ENCODE results near the gene NOX3.

NOX3 gene

DNA sequence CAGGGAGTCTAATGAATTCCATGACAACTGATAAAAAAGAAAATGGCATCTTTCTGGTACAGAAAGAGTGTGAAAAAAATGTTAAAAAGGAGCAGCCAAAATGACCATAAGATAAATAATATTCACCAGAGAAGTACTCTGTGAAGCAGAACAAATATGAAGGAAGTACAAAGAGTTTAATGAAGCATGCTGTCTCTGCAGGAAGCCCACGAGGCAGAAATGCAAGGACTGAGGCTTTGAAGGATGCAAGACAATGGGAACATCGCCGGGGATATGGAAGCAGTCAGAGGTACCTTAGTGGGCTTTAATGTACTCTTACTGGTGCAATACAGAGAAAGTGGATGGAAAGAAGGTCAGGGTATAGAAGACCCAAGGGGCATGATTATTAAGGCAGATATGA lies 50.7 kb downstream of the NOX3 start:
- H3K79me2 ChIP-seq (ENCODE audit: insufficient read depth, low read length) = no peaks in the 10 kb centered on the region
- no peaks in the 10 kb centered on the region for H4K20me1 ChIP-seq (ENCODE audit: insufficient read depth, low read length, poor library complexity, severe bottlenecking)
- no peak for TF ChIP-seq EZH2phosphoT487 (IDR thresholded peaks at IDR 0.05; ENCODE audit: borderline replicate concordance)
- TF ChIP-seq CTCF (conservative IDR thresholded peaks at IDR 0.05; ENCODE audit: low read length) = no peak
- no peak overlapping the region for H2AFZ ChIP-seq (ENCODE audit: low read length)
- H3K4me3 ChIP-seq (ENCODE audit: low read length, poor library complexity, severe bottlenecking) = no peak overlapping the region
- H3F3A ChIP-seq (ENCODE audit: low read depth) = no peaks in the 10 kb centered on the region
- H3K4me2 ChIP-seq (ENCODE audit: low read depth, low read length, poor library complexity, severe bottlenecking) = no peak overlapping the region
- no peaks in the 10 kb centered on the region for H3K9me3 ChIP-seq (ENCODE audit: insufficient read depth, low read depth, low read length)
- no peaks in the 10 kb centered on the region for H3K36me3 ChIP-seq (ENCODE audit: insufficient read depth, low read length)
- H3K9ac ChIP-seq (ENCODE audit: low read depth, low read length, poor library complexity, severe bottlenecking) = no peak overlapping the region
- no peaks in the 10 kb centered on the region for H3K9me2 ChIP-seq (replicated peaks; ENCODE audit: low read depth, low read length)
- H3K4me1 ChIP-seq (ENCODE audit: insufficient read depth, low read length, poor library complexity, severe bottlenecking) = no peaks in the 10 kb centered on the region
- no peaks in the 10 kb centered on the region for H3K27me3 ChIP-seq (ENCODE audit: insufficient read depth, low read length, poor library complexity, severe bottlenecking)

DNA sequence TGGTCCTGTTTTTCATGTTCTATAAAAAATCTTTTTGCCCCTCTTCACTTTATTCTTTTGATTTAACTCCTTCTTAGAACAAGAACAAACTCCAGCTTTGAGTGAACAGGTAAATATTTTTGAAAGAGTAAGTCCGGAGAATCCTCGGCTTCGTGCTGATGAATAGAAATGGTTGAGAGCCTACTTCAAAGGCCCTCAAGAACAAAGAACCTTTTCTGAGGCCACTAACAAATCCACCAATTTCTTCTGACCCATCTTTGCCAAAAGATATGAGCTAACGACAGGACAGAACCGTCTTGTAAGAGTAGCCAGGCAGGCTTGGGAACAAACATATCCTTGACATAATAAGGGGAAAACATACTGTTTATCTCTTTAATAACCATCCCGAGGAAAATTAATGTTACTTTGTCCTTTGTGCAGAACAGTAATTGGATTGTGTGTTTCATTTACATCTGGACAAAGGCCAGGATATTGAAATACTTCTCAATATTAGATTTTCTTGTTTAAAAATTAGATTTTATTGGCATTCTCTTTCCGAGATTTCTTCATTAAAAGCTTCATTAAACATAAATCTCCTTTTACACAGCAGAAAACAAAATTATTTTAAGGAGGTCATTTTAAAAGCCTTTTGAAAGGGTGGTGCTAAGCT lies 52.9 kb downstream of the NOX3 start:
- no peak for TF ChIP-seq CTCF (conservative IDR thresholded peaks at IDR 0.05; ENCODE audit: low read length)
- no peak for TF ChIP-seq EZH2phosphoT487 (IDR thresholded peaks at IDR 0.05; ENCODE audit: borderline replicate concordance)
- Histone ChIP-seq H3K4me1 (ENCODE audit: insufficient read depth, low read length, poor library complexity, severe bottlenecking) (no peaks in the 10 kb centered on the region), H3K79me2 (ENCODE audit: insufficient read depth, low read length) (no peaks in the 10 kb centered on the region), H4K20me1 (ENCODE audit: insufficient read depth, low read length, poor library complexity, severe bottlenecking) (no peaks in the 10 kb centered on the region), H3K36me3 (ENCODE audit: insufficient read depth, low read length) (no peaks in the 10 kb centered on the region), H3K9me2 (replicated peaks; ENCODE audit: low read depth, low read length) (no peaks in the 10 kb centered on the region), H3K9me3 (ENCODE audit: insufficient read depth, low read depth, low read length) (no peaks in the 10 kb centered on the region), H3K4me2 (ENCODE audit: low read depth, low read length, poor library complexity, severe bottlenecking) (no peak overlapping the region), H3K9ac (ENCODE audit: low read depth, low read length, poor library complexity, severe bottlenecking) (no peak overlapping the region), H3K27me3 (ENCODE audit: insufficient read depth, low read length, poor library complexity, severe bottlenecking) (no peaks in the 10 kb centered on the region), H3K4me3 (ENCODE audit: low read length, poor library complexity, severe bottlenecking) (no peak overlapping the region), H3F3A (ENCODE audit: low read depth) (no peaks in the 10 kb centered on the region), H2AFZ (ENCODE audit: low read length) (no peak overlapping the region)

GRCh38 chr6:155400654-155400965 lies 55.0 kb downstream of the NOX3 start:
- no peaks in the 10 kb centered on the region for H3K4me1 ChIP-seq (ENCODE audit: insufficient read depth, low read length, poor library complexity, severe bottlenecking)
- H4K20me1 ChIP-seq (ENCODE audit: insufficient read depth, low read length, poor library complexity, severe bottlenecking) = no peaks in the 10 kb centered on the region
- no peaks in the 10 kb centered on the region for H3K36me3 ChIP-seq (ENCODE audit: insufficient read depth, low read length)
- TF ChIP-seq CTCF (conservative IDR thresholded peaks at IDR 0.05; ENCODE audit: low read length) (no peak), EZH2phosphoT487 (IDR thresholded peaks at IDR 0.05; ENCODE audit: borderline replicate concordance) (no peak)
- H3K4me2 ChIP-seq (ENCODE audit: low read depth, low read length, poor library complexity, severe bottlenecking) = no peak overlapping the region
- H3K9me2 ChIP-seq (replicated peaks; ENCODE audit: low read depth, low read length) = no peaks in the 10 kb centered on the region
- H2AFZ ChIP-seq (ENCODE audit: low read length) = no peak overlapping the region
- no peaks in the 10 kb centered on the region for H3K27me3 ChIP-seq (ENCODE audit: insufficient read depth, low read length, poor library complexity, severe bottlenecking)
- no peak overlapping the region for H3K9ac ChIP-seq (ENCODE audit: low read depth, low read length, poor library complexity, severe bottlenecking)
- no peaks in the 10 kb centered on the region for H3F3A ChIP-seq (ENCODE audit: low read depth)
- H3K9me3 ChIP-seq (ENCODE audit: insufficient read depth, low read depth, low read length) = no peaks in the 10 kb centered on the region
- no peaks in the 10 kb centered on the region for H3K79me2 ChIP-seq (ENCODE audit: insufficient read depth, low read length)
- H3K4me3 ChIP-seq (ENCODE audit: low read length, poor library complexity, severe bottlenecking) = no peak overlapping the region
